GM18505 (cell line): ENCODE results near the gene DSC3.
"Not testable (repeated sequence)": the region's sequence is repeated elsewhere in the genome, so short reads cannot be mapped to it uniquely, and the experiment has no call there.

Source experiments
- ATAC-seq: cut with Tn5 transposase; IDR thresholded peaks from one replicate; pipeline ENCODE4 v1.9.1; 2021; ENCODE audit not compliant: unreplicated experiment
- POLR2A ChIP-seq: IDR thresholded peaks from 4 replicates; pipeline ENCODE4 v1.6.1; 2011; ENCODE audit warnings: borderline replicate concordance; ENCODE audit not compliant: insufficient read depth, insufficient read length; ENCODE audit errors: extremely low read depth

DSC3 gene

DNA sequence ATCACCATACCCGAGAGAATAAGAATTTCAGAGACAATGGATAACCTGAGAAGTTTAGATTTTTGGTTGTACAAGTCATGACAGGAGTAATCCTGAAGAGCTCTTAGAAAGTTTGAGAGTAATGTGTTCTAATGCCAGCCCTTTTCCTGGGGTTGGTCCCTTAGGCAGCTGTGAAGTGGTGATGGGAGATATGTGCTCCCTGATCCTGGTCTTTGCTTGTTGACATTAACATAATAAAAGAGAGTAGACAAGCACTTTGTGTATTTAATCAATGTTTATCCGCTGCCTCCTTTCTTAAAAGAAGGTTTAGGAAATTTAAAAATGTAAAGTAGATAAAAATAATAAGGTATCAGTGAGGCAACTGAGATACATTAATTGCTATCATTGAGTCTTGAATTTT lies 13.8 kb upstream of the DSC3 start:
- ATAC-seq: no peak
- TF ChIP-seq POLR2A: no peak

DNA sequence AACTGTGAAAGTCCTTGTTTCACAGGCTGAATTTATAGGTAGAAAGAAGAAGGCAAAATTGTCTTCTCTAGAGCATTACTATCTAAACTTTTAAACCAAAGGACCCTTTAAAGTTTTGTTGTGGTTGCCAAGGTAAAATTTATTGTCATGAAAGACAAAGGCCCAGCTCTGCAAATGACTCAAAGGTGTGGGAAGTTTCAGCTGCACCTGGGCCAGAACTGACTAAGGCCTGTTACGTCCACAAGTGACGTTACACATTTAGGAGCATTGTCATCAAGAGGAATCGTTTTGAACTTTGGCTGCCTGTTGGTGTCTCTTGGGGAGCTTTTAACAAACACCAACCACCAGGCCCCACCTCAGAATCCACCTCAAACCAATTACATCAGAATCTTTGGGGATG lies 8.1 kb upstream of the DSC3 start:
- ATAC-seq: no peak

DNA sequence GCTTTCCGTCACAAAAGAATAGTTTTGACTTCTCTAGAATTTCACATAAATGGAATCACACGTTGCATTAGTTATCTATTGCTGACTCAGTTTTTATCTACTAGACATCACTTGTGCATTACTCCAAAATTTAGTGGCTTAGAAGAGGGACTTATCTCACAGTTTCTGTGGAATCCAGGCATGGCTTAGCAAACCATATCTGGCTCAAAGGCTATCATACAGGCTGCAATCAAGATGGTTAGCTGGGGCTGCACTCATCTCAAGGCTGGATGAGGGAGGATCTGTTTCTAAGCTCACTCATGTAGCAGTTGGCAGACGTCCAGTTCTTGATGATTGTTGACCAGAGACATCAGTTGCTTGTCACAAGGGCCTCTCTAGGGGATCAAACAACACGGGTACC lies 6.6 kb upstream of the DSC3 start:
- no peak for ATAC-seq
- no peak for TF ChIP-seq POLR2A

More for the DNA sequence above, 8.1 kb upstream of the DSC3 start:
- TF ChIP-seq POLR2A: no peak

DNA sequence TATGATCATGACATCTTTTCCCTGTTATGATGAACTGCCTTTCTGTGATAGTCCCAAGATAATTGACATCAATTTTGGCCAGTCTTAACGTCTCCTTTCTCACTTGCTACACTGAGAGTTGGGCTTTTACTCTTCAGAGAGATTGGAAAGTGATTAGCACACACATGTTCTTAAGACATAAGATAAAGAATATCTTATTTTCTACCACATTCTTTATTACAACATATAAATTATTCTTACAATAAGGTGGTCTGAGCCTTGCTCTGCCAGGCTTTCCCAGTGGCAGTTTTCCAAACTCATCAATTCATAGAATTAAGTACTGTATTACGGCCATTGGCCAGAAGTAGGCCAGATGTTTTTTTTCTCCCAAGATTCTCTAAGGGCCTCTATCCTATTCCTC lies 5.7 kb upstream of the DSC3 start:
- no peak for ATAC-seq
- TF ChIP-seq POLR2A: no peak

DNA sequence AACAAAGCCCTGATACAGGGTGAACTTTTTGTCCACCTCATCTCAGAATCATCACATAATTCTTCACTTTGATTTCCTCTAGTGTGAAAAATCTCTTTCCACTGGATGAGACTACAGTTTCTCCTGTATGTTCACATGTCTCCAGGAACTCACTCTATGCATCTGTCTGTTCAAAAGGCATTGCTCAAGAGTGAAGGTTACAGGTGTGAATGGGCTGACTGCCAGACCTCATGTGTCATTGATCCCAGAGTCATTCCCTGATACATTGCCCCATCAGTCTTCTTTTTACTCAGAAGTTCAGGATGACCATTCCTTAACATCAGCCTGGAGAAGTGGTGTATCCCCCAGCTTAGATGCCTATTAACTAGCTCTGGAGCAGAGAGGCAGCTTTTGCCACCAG lies 4.4 kb upstream of the DSC3 start:
- TF ChIP-seq POLR2A: no peak
- no peak for ATAC-seq

DNA sequence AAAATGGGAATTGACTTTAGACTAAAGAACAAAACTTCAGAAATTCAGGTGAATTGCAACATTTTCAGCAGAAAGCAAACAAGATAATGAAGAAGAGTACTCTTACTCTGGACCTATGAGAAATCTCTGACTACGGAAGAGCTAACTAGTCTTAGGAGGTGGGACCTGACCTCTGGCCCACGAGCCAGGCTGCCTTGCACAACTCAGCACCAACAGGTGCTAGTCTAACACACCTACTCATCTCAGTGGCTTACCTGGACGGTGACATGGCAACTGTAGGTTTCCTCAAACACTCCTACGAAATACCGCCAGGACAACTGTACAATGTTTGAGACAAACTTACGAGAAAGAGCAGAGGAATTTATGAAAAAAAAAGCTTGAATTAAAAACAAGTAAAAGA lies 3.1 kb upstream of the DSC3 start:
- TF ChIP-seq POLR2A: no peak
- no peak for ATAC-seq

DNA sequence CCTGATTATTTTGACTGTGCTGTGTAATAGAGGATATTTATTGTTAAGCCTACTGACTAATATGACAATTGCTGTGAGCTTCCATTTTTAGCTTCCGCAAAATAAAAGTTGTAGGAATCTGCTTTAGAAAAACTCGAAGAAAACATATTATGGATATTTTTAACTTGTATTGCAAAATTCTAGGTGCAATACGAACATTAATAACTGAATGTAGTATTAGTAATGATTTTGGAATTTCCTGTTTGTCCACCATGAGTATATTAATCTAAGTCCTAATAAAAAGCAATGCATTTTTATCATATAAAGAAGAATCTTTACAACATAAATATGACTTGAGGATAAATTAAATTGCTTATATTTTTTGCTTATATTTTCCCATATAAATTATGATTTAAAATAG lies 2.4 kb upstream of the DSC3 start:
- no peak for TF ChIP-seq POLR2A
- ATAC-seq: no peak

DNA sequence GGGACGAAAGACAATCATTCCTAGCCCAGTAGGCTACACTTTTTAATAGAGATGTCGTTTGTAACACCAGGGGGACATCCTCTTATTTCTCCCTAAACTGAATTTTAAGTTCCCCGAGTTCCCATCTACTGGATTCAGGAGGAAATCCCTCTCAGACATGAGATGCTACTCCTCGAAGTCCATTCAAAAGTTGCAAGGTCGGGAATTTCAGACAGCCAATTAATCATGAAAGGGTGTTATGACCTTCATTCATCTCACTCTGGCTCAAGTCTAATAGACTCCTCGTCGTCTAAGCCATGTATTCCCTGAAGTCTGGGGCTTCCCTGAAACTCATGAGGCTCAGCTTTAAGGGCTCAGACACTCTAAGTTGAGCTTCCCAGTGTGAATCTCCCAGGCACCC lies 1.2 kb upstream of the DSC3 start:
- no peak for ATAC-seq
- TF ChIP-seq POLR2A: no peak

DNA sequence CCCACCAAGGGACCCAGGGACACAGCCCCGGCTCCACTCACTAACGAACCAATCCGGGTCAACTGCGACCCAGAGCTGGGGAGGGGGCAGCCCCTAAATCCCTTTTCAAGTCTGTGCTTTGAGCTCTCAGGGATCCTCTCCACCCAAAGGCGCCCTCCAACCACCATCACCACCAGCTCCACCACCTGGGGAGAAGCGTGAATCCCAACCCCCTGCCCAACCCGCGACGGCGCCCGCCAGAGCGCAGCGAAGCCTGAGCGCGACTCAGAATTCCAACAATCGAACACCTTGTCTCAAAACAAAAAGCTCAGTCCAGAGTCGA lies 497 bp downstream of the DSC3 start:
- ATAC-seq: no peak
- TF ChIP-seq POLR2A: no peak

DNA sequence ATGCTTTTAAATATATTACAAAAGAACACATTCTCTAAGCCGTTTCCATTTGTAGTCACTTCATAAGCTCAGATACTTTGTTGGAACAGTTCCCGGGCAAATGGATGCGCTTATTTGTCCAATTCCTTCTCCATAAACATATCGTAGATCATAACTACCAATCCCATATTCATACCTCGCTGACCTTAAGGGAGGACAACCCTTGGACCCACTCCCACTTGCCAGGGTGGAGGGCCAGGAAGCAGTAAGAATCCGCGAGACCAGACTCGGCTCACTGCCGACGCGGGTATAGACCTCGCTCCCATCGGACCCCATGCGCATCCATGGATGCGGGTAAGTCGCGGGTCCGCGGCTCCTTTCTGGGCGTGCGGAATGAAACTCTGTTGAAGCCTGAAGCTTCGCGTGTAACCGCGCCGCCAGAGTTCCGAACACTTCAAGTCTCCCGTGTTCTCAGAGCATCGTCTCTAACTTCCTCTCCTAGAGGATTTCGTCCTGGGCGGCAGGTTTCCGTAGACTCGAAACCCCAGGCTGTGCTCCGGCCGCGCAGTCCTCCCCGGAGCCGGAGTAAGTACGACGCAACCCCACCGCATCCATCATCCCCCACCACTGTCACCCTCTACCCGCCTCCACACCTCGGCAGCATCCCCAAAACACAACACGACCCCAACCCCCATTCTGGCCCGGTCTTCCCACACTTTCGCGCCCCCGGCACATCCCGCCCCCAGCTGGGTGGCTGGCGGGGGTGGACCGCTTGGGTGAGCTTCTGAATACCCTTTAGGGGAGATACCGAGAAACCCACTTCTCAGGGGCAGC lies 1.1 kb downstream of the DSC3 start:
- TF ChIP-seq POLR2A: no peak
- no peak for ATAC-seq

DNA sequence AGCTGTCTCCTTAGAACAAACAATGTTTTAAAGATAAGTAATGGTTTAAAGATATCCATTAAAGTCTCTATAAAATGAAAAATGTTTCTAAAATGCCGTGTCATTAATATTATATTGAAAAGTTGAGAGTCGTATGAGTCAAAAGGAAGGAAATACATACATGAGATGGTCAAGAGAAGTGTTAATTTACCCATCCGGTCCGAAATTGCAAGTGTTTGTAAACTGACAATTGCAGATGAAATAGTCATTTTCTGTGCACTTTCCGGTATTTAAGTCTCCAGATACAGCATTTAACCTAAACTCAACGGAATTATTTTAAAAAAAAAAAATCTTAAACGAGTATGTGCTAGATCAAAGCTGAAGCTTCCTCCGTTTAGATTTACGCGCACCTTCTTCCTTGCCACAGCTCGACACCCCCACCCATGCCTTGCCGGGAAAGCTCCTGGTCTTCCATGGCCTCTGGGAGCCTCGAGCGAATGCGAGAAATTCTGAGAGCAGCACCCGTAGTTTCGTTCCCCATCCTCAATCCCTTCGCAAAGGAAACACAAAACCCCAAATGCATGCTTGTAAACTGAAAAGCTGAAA lies 1.8 kb downstream of the DSC3 start:
- ATAC-seq: no peak
- no peak for TF ChIP-seq POLR2A

DNA sequence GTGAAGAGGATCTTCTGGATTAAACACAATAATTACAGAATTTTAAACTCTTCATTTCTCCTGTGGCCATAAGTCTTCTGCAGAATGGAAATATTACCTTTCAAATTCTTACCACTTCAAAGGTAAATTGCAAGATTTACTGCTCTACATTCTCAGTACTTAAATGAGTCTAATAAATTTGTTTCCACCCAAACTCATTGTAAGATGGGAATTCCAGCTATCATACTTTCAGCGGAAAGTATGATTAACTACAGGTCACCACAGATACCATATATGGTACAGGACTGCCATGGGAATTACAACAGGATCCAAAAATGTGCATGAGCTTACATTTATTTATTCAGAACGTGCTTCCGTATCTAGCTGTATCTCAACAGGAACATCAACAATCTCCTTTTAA lies 3.1 kb downstream of the DSC3 start:
- no peak for TF ChIP-seq POLR2A
- ATAC-seq: no peak

DNA sequence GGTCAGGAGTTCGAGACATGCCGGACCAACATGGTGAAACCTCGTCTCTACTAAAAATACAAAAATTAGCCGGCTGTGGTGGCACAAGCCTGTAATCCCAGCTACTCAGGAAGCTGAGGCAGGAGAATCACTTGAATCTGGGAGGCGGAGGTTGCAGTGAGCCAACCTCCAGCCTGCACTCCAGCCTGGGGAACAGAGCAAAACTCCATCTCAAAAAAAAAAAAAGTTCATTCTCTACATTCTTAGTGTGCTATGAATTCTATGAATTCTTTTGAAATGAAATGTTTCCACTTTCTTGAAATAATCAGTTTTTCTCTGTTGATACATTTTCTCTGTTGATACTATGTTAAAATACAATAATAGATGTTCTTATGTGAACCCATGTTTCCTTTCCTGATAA lies 4.9 kb downstream of the DSC3 start:
- ATAC-seq: not testable (repeated sequence)

DNA sequence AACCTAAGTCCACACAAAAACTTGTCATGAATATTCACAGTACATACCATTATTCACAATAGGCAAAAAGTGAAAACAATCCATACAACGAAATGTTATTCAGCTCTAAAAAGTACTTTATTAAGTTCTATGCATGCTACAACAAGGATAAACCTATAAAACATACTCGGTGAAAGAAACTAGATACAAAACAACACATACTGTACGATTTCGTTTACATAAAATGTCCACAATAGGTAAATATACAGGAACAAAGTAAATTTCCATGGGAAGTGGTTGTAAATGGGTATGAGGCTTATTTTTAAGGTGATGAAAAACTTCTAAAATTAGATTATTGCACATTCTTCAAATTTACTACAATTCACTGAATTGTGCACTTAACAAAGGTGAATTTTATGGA lies 8.0 kb downstream of the DSC3 start:
- ATAC-seq: no peak
- no peak for TF ChIP-seq POLR2A
